GF-D8 (cell line): ENCODE measurements around the gene CSPG4.
"Not testable (repeated sequence)": the region's sequence is repeated elsewhere in the genome, so short reads cannot be mapped to it uniquely, and the experiment has no call there.

ENCODE experiments used
- DNase-seq: peaks from one replicate; lab custom pipeline; 2025; lab: John Stamatoyannopoulos, UW

Gene CSPG4

GRCh38 chr15:75648156-75649000 lies 64.3 kb downstream of the CSPG4 start:
- no peak for DNase-seq

- DNase-seq, result no peak
Observed at GRCh38 chr15:75647370-75648155, 65.1 kb downstream of the CSPG4 start, which contains the start of gene SNX33. SNX33 (plus strand) TSS chr15:75647912; CDS start chr15:75649103, 1,191 bp downstream.

GRCh38 chr15:75646944-75647364 lies 65.7 kb downstream of the CSPG4 start:
- no peak for DNase-seq

- no peak for DNase-seq
Observed at GRCh38 chr15:75646112-75646943, 66.3 kb downstream of the CSPG4 start.

- DNase-seq, result no peak
Observed at GRCh38 chr15:75644376-75644775, 68.3 kb downstream of the CSPG4 start.

- no peak for DNase-seq
Observed at GRCh38 chr15:75641603-75642002, 71.0 kb downstream of the CSPG4 start.

- DNase-seq, result no peak
Observed at GRCh38 chr15:75641179-75641503, 71.5 kb downstream of the CSPG4 start.

GRCh38 chr15:75640483-75641178 lies 72.0 kb downstream of the CSPG4 start:
- DNase-seq, result peak; percentile 50

GRCh38 chr15:75639709-75640482 lies 72.8 kb downstream of the CSPG4 start, which contains the start of gene IMP3:
IMP3 (minus strand) TSS chr15:75640224; CDS start chr15:75640168, 56 bp downstream.
- peak; percentile 94 for DNase-seq

- DNase-seq, result no peak
Observed at GRCh38 chr15:75639191-75639708, 73.4 kb downstream of the CSPG4 start.

GRCh38 chr15:75637245-75638009 lies 75.2 kb downstream of the CSPG4 start:
- DNase-seq, result no peak

- DNase-seq, result no peak
Observed at GRCh38 chr15:75636026-75636425, 76.6 kb downstream of the CSPG4 start.

- not testable (repeated sequence) for DNase-seq
Observed at GRCh38 chr15:75633922-75634321, 78.7 kb downstream of the CSPG4 start.

- DNase-seq, result no peak
Observed at GRCh38 chr15:75631935-75632334, 80.7 kb downstream of the CSPG4 start.

- peak; percentile 90 for DNase-seq
Observed at GRCh38 chr15:75625542-75626347, 86.9 kb downstream of the CSPG4 start, which contains the start of gene SNUPN. SNUPN (minus strand) TSS chr15:75625725; CDS start chr15:75621051, 4,674 bp downstream.
